Hematopoietic multipotent progenitor cell (in vitro differentiated cells): Measurements from ENCODE around the gene PPM1M. TPM values are rescaled to one million over a fixed set of nuclear protein-coding genes. Genes with fewer than 3 reads are reported as not detected.
"Not testable (repeated sequence)": the region's sequence is repeated elsewhere in the genome, so short reads cannot be mapped to it uniquely, and the experiment has no call there.

ENCODE experiments used
- DNase-seq, 3 donors: peaks; one replicate each; pipeline ENCODE4 v3.0.0-alpha.2; 2011 to 2015; ENCODE audit warnings: low read depth in 2 of 3, low spot score in 2 of 3
- total RNA-seq: library from RNA; depleted of rRNA; stranded (reverse); fragments of >200 nt; gene quantifications from one replicate; pipeline ENCODE4 v1.2.3, GENCODE V29; 2012

Gene PPM1M
- total RNA-seq, 1 donor: 11.6 TPM

DNA sequence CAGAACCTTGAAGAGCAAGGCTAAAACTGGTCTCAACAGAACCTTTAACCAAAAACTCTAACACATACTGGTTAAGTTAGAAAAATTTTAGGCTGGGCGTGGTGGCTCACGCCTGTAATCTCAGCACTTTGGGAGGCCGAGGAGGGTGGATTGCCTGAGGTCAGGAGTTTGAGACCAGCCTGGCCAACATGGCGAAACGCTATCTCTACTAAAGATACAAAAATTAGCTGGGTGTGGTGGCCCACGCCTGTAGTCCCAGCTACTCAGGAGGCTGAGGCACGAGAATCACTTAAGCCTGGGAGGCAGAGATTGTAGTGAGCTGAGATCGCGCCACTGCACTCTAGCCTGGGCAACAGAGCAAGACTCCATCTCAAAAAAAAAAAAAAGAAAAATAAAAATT lies 26.6 kb downstream of the PPM1M start:
- DNase-seq: not testable (repeated sequence)

DNA sequence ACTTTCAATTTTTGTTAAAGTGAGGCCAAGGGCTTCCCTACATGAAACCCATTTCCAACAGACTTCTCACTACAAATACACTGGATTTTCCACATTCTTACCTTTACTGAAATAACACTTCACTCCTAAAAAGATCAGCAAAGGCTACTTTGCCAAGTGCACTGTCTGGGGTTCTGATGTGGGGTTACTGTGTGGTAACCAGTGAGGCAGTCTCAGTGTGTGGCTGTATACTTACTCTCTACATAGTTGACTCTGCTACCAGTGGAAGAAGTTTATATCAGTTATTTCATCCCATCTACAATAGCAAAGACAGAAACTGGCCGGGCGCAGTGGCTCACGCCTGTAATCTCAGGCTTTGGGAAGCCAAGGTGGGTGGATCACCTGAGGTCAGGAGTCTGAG lies 27.3 kb downstream of the PPM1M start:
- no peak for DNase-seq

DNA sequence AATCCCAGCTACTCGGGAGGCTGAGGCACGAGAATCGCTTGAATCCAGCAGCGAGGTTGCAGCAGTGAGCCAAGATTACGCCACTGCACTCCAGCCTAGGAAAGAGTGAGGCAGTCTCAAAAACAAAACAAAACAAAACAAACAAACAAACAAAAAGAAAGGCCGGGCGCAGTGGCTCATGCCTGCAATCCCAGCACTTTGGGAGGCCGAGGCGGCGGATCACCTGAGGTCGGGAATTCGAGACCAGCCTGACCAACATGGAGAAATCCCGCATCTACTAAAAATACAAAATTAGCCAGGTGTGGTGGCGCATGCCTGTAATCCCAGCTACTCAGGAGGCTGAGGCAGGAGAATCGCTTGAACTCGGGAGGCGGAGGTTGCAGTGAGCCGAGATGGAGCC lies 29.2 kb downstream of the PPM1M start:
- not testable (repeated sequence) for DNase-seq

DNA sequence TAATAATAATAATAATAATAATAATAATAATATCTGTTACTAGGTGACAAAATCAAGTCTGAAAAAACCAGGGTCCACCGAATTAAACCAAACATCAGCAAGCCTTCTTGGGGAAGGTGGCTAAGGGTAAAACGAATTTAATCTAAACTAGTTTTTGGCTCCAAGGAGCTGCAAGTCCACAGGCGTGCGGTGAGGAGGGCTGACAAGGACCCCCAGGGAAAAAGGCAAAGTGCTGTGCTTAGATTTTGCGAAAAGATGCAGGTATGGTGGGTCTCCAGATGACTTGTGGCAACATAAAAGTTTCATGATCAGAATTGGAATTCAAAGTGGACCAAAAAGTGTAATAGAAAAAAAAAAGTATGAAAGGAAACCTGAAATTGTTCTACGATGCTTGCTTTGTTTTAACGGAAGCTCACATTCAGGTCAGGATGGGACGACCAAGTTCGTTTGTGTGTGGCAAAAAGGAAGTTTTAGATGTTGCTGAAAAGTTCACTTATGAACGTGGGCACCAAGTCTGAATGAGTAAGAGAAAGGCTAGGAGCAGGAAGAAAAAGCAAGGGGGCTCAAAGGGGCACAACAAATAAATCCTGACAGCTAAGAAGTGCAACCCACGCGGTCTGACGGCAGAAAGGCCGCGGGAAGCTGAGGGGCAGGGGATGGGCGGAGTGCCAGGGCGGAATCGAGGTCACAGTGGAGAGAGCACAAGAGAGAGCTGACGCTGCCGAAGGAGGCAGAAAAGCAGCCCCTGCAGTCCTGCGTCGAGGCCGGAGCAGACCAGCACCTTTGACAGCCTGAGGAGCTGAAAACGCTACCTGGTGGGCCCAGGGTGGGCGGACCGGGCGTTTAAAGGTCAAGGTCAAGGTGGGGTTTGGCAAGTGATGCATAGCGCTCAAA lies 31.8 kb downstream of the PPM1M start:
- peak in 1 of 3 donors; percentile 65 for DNase-seq

DNA sequence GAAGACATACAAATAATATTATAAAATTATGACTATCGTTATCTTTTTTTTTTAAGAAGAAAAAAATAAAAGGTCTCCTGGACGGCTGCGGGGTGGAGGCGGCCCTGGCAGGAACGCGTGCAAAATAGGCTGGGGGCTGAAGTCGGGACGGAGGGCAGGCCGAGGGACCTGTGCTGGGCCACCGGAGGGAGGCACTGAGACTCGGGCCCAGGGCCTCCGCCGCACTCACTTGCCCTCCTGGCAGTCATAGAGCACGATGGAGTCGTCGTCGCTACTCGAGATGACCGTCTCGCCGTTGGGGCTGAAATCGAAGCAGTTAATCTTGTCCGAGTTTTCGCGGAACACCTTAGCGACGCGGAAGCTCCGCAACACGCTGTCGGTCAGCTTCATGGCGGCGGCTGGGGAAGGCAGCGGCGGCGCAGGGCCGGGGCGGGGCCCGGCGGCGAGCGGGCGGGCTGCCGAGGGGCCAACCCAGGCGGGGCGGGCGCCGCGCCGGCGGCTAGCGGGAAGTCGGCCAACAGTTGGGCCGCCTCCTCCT lies 32.5 kb downstream of the PPM1M start:
- peak; percentile 47 to 71 (median 67) for DNase-seq

DNA sequence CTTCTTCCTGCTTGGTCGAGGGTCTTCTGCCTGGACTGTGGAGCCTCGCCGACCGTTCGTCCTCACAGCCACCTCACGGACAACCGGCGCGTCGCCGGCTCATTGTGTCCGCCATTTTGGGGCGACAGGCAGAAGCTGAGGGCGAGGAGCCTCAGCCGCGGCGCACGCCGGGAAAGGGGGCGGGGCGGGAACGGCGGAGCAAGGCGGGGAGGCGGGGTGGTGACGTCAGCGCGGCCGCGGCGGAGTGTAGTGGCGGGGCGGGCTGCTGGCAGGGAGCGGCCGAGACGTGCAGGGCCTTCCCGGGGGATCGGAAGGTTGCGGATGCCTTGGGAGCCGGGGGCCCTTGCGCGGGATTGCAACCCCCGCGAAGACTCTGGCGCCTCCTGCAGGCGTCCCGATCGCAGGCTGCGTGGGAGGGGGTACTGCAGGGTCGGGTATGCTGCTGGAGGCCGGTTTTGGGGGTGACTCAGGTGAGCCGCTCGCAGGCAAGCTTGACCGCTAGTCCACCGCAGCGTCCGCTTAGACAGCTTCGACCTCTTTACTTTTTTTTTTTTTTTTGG lies 33.0 kb downstream of the PPM1M start, which contains the start of gene WDR82:
TSS of gene WDR82 (minus strand) at position 140 of the 560 bp plus-strand sequence. CDS start 288 bp downstream, outside the sequence.
- DNase-seq: peak; percentile 91 to 93 (median 93)

DNA sequence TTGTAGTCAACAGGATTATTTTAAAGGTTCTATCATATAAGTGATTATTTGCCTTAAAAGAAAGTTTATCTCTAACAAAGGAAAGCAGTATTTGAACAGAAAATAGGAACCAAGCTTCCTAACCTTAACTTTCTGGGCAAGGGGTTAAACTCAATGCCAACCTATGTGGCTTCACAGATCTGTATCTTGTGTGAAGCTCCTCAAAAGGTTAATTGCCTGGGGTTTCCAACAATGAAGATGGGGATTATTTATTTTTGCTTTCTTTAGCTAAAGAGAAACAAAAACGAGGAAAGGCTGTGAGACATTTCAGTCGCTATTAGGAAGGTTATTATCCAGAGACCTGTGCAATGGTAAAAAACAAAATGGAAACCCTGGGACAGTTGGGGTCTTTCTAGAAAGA lies 34.0 kb downstream of the PPM1M start:
- no peak for DNase-seq

DNA sequence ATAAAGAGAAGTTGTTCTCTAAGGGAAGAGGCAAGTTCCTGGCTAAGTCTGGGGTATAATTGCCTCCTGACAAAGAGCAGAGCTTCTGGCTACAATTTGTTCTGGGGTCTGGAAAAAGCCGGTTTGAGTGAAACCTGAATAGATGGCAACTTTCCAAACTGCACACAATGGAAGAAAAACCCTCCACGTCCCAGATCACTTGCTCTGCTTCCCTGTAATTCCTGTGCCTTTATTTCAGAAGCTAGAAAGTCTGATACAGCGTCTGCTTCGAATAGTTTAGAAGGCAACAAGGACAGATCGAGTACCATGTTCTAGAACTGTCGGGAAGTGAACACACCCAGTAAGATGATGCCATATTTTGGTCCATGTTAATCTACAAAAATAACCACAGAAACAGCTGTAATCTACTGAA lies 34.5 kb downstream of the PPM1M start:
- DNase-seq: no peak

DNA sequence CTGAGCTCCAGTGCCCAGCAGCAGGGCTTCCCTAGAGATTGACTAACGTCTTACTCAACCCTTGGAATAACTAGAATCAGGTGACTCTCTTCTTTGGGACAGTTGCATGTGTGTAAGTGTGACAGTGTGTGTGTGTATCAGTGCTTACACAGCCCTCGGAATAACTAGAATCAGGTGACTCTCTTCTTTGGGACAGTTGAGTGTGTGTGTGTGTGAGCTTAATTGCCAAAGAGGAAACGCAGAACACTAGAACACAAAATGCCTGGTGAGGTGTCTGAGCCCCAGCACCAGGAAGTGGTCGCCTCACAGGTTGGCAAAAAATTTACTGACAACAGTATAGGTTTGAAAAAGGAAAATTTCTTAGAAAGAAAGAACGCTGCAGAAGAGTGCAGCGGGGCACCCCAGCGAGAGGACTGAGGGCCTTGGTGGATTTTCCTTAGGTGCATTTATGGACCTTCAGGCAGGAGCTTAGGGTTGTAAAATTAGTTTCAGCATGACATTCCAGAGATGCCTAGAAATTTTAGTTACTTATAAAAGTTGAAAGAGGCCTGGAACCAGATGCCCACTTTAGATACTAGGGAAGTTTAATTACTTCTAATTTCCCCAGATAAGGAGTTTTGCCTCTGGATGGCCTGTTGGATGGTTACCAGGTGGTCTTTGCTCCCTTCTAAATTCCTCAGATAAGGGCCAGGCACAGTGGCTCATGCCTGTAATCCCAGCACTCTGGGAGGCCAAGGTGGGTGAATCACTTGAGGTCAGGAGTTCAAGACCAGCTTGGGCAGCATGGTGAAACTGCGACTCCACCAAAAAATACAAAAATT lies 36.6 kb downstream of the PPM1M start:
- peak in 1 of 3 donors; percentile 46 for DNase-seq

DNA sequence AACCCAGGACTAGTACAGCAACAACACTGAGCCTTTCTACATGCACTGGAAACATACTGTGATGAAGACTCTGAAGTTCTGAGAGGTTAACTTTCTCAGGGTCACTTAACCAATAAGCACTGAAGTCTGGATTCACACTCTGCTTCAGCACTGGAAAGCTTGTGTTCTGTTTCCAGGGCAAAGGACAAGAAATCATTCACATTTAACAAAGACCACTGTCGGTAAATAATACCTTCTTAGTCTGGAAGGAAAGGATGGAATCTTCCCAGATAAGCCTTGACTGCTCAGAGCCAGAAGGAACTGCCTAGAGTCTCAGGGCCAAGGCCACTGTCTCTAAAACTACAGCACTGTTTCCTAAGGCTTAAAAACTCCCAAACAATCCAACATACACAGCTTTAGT lies 37.7 kb downstream of the PPM1M start:
- DNase-seq: no peak

DNA sequence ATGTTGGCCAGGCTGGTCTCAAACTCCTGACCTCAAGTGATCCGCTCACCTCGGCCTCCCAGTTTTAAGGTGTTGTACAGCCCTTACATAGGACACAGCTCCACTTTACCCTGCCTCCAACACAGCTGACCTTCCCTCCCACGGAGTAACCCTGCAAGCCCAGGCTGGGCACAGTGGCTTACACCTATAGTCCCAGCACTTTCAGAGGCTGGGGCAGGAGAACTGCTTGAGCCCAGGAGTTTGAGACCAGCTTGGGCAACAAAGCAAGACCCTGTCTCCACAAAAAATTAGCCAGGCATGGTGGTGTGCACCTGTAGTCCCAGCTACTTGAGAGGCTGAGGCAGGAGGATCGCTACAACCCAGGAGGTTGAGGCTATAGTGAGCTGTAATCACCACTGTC lies 38.5 kb downstream of the PPM1M start:
- not testable (repeated sequence) for DNase-seq

DNA sequence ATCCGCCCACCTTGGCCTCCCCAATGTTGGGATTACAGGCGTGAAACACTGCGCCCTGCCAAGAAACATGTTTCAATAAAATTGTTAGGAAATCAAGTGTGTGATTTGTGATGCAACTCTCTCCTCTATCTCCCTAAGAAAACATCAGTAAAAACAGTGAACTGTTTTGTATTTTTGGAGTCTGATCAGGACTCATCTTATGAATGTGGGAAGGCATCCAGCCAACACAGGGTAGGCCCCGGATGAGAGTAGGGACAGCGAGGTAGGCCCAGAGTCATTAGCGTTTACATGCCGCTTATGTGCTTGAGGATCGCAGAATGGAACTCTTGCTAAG lies 41.2 kb downstream of the PPM1M start:
- no peak for DNase-seq

DNA sequence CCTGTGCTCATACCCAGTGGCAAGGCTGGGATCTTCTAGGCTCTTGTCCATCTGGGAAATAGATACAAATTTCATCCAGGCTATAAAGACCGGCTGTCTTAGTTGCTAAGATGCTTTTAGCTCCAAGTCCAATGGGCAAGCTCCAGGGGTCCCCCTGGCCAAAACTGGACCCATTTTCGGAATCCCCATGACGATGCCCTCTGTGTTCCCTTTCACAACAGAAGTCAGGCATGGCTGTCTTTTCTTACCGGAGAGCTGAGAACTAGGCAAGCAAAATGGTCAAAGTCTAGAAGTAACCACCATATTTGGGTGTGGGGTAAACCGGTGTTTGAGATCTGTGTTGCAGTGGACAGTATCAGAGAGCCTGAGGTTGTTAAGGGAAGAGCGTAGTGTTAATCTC lies 43.1 kb downstream of the PPM1M start:
- no peak for DNase-seq

DNA sequence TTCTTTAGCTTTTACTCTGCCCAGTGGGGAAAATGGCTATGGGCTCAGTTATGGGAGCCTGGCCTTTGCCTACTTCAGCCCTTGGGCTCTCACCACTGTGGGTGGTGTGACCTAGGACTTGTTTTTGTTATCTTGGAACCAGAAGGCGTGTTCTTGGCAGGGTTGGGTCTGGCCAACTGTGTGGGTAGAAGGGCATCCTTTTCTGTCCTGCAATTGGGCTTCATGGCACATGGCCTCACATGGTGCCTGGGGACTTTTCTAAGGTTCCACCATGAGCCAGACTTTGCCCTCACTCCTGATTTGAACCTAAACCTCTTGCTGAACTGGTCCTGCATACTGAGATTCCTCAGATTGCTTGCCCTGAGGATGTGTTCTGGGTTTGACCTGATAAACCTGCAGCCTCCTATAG lies 43.8 kb downstream of the PPM1M start:
- DNase-seq: no peak

DNA sequence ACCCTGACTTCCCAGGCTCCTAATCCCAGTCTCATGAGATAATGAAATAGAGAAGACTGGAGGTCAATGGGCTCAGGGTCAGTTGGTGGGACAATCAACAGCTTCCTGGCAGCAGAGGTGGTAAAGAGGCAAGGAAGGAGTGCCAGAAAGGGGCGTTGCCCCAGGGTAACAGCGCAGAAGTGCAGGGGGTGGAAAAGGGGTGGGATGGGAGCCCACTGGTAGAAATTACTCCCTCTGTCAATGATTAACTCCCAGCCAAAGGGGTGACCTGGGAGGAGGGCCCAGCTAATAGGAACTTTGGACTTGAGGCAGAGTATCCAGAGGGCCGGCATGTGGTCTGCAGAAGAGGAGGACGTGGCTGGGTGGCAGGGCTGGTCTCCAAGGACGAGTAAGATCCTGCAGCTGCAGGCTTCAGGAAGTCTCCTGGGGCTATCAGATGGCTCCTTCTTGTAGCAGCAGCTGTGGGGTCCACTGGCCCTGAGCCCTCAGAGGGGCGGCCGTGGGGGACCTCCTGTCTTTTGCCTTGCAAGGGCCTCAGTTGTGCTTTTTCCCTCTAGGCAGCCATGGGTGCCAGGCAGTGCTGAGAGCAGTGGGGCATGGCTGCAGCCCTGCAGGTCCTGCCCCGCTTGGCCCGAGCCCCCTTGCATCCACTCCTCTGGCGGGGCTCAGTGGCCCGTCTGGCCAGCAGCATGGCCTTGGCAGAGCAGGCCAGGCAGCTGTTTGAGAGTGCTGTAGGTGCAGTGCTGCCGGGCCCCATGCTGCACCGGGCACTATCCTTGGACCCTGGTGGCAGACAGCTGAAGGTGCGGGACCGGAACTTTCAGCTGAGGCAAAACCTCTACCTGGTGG lies 44.4 kb downstream of the PPM1M start:
- DNase-seq: no peak

DNA sequence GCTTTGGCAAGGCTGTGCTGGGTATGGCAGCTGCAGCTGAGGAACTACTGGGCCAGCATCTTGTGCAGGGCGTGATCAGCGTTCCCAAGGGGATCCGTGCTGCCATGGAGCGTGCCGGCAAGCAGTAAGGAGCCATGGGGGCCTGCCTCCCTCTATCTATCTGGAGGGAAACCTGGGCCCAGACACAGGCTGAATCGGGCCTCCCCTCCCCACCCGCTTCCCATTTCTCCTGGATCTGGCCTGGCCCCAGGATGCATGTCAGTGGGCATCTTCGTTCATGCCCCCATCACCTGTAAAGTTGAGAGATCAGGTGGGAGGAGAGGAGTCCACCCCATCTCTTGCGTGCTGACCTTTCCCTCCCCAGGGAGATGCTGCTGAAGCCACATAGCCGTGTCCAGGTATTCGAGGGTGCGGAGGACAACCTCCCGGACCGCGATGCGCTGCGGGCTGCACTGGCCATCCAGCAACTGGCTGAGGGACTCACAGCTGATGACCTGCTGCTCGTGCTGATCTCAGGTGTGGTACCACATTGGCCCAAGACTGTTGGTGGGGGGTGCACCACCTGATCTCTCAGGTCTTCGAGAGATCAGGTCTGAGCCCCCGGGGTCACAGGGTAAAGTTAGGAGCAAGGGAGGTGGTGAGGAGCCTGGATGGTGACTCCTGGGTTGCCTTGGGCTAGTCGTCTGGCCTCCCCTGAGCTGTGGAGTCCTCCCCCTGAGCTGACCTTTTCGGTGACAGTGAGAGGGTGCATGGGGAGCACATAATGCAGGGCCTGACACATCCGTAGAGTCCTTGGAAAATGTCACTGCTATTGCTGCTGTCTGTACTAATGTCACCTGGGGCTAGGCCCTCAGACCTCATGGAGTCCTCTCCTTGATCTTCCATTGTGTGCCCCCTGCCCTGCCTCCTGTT lies 45.3 kb downstream of the PPM1M start:
- no peak for DNase-seq

DNA sequence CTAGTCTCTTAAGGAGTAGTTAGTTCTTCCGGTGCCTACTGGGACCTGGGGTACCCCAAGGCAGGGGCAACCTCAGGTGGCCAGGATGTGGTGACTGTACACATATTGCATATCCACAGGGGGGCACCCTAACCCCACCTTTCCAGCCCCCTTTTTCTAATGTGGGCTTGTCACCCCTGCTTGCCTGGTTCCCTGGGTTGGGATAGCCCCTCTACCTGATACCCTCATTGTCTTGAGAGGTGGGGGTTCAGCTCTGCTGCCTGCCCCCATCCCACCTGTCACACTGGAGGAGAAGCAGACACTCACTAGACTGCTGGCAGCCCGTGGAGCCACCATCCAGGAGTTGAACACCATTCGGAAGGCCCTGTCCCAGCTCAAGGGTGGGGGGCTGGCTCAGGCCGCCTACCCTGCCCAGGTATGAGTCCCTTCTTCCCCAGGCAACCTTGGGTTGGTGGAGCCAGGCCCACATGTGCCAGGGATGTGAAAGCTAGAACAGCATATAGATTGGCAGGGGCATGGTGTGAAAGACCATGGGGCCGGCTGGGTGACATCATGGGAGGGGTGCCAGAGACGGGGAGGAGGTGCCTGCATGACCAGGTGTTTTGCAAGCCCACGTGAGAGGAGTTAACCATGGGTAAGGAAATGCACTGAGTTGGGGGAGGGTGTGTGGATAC lies 46.1 kb downstream of the PPM1M start:
- peak in 1 of 3 donors; percentile 62 for DNase-seq

DNA sequence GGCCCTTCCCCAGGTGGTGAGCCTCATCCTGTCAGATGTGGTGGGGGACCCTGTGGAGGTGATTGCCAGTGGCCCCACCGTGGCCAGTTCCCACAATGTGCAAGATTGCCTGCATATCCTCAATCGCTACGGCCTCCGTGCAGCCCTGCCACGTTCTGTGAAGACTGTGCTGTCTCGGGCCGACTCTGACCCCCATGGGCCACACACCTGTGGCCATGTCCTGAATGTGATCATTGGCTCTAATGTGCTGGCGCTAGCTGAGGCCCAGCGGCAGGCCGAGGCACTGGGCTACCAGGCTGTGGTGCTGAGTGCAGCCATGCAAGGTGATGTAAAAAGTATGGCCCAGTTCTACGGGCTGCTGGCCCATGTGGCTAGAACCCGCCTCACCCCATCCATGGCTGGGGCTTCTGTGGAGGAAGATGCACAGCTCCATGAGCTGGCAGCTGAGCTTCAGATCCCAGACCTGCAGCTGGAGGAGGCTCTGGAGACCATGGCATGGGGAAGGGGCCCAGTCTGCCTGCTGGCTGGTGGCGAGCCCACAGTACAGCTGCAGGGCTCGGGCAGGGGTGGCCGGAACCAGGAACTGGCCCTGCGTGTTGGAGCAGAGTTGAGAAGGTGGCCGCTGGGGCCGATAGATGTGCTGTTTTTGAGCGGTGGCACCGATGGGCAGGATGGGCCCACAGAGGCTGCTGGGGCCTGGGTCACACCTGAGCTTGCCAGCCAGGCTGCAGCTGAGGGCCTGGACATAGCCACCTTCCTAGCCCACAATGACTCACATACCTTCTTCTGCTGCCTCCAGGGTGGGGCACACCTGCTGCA lies 46.9 kb downstream of the PPM1M start:
- DNase-seq: no peak
